H9 (cell line): ENCODE results near the gene BFSP1. TPM values are rescaled to one million over a fixed set of nuclear protein-coding genes. Genes with fewer than 3 reads are reported as not detected.

Experiments used
- DNase-seq: peaks from one replicate; pipeline ENCODE4 v3.0.0-alpha.2; 2017
- H2AFZ ChIP-seq: one replicate; pipeline ENCODE4 v1.6.1; 2013; ENCODE audit warnings: mild to moderate bottlenecking, low read length, control low read depth, moderate library complexity
- H2AK5ac ChIP-seq: 2 replicates; pipeline ENCODE4 v1.6.1; 2013; ENCODE audit warnings: low read length, control low read depth, mixed read lengths; ENCODE audit not compliant: insufficient read length
- H2BK120ac ChIP-seq: one replicate; pipeline ENCODE4 v1.6.1; 2013; ENCODE audit warnings: low read depth, mild to moderate bottlenecking, low read length, control low read depth, inconsistent platforms; ENCODE audit not compliant: poor library complexity, severe bottlenecking
- H2BK12ac ChIP-seq: 2 replicates; pipeline ENCODE4 v1.6.1; 2013; ENCODE audit warnings: low read length, control low read depth, mixed read lengths, low read depth; ENCODE audit not compliant: insufficient read length
- H2BK15ac ChIP-seq: 2 replicates; pipeline ENCODE4 v1.6.1; 2013; ENCODE audit warnings: low read depth, low read length, control low read depth
- H2BK20ac ChIP-seq: one replicate; pipeline ENCODE4 v1.6.1; 2013; ENCODE audit warnings: low read depth, mild to moderate bottlenecking, low read length, control low read depth, inconsistent platforms; ENCODE audit not compliant: poor library complexity, severe bottlenecking
- H2BK5ac ChIP-seq: 2 replicates; pipeline ENCODE4 v1.6.1; 2013; ENCODE audit warnings: low read length, control low read depth, mixed read lengths; ENCODE audit not compliant: insufficient read length
- H3K14ac ChIP-seq: 2 replicates; pipeline ENCODE4 v1.6.1; 2013; ENCODE audit warnings: low read length, control low read depth; ENCODE audit not compliant: insufficient read depth
- H3K18ac ChIP-seq: 2 replicates; pipeline ENCODE4 v1.6.1; 2013; ENCODE audit warnings: low read depth, mild to moderate bottlenecking, mixed read lengths, low read length, control low read depth; ENCODE audit not compliant: insufficient read length
- H3K23ac ChIP-seq: 2 replicates; pipeline ENCODE4 v1.6.1; 2013; ENCODE audit warnings: low read length, control low read depth, mixed read lengths, low read depth; ENCODE audit not compliant: insufficient read length
- H3K23me2 ChIP-seq: 2 replicates; pipeline ENCODE4 v1.6.1; 2013; ENCODE audit warnings: low read depth, mild to moderate bottlenecking, mixed read lengths, low read length, control low read depth; ENCODE audit not compliant: insufficient read length, poor library complexity, severe bottlenecking
- H3K27ac ChIP-seq: 2 replicates; pipeline ENCODE4 v1.5.1; 2013; ENCODE audit warnings: low read length, control low read depth, mixed read lengths, low read depth; ENCODE audit not compliant: insufficient read length
- H3K27me3 ChIP-seq: 2 replicates; pipeline ENCODE4 v1.6.1; 2013; ENCODE audit warnings: low read length, control low read depth, inconsistent platforms; ENCODE audit not compliant: insufficient read depth
- H3K4ac ChIP-seq: 2 replicates; pipeline ENCODE4 v1.6.1; 2013; ENCODE audit warnings: low read depth, mild to moderate bottlenecking, control low read depth, inconsistent platforms, low read length, moderate library complexity
- H3K4me1 ChIP-seq: 2 replicates; pipeline ENCODE4 v1.6.1; 2013; ENCODE audit warnings: low read length, control low read depth, inconsistent platforms; ENCODE audit not compliant: insufficient read depth
- H3K4me2 ChIP-seq: 2 replicates; pipeline ENCODE4 v1.6.1; 2013; ENCODE audit warnings: low read length, control low read depth, mixed read lengths; ENCODE audit not compliant: insufficient read length, insufficient read depth
- H3K56ac ChIP-seq: 2 replicates; pipeline ENCODE4 v1.6.1; 2013; ENCODE audit warnings: low read depth, mild to moderate bottlenecking, mixed read lengths, low read length, control low read depth; ENCODE audit not compliant: insufficient read length
- H3K79me1 ChIP-seq: 2 replicates; pipeline ENCODE4 v1.6.1; 2013; ENCODE audit warnings: low read depth, mild to moderate bottlenecking, moderate library complexity, low read length, control low read depth, inconsistent platforms; ENCODE audit not compliant: insufficient read depth, poor library complexity, severe bottlenecking
- H3K79me2 ChIP-seq: 2 replicates; pipeline ENCODE4 v1.6.1; 2013; ENCODE audit warnings: low read length, control low read depth, inconsistent platforms; ENCODE audit not compliant: insufficient read depth
- H3K9ac ChIP-seq: 2 replicates; pipeline ENCODE4 v1.6.1; 2013; ENCODE audit warnings: low read length, control low read depth, mixed read lengths; ENCODE audit not compliant: insufficient read length; ENCODE audit errors: extremely low read depth
- H3K9me3 ChIP-seq: one replicate; pipeline ENCODE4 v1.6.1; 2013; ENCODE audit warnings: low read depth, low read length, inconsistent platforms; ENCODE audit not compliant: control insufficient read depth
- H3T11ph ChIP-seq: one replicate; pipeline ENCODE4 v1.6.1; 2013; ENCODE audit warnings: mild to moderate bottlenecking, low read length, control low read depth, inconsistent platforms
- H4K20me1 ChIP-seq: one replicate; pipeline ENCODE4 v1.6.1; 2013; ENCODE audit not compliant: control insufficient read depth, insufficient read length, insufficient read depth
- H4K5ac ChIP-seq: 2 replicates; pipeline ENCODE4 v1.6.1; 2013; ENCODE audit warnings: low read depth, mild to moderate bottlenecking, mixed read lengths, low read length, control low read depth; ENCODE audit not compliant: insufficient read length
- H4K8ac ChIP-seq: replicated peaks from 2 replicates; pipeline ENCODE4 v1.6.1; 2013; ENCODE audit warnings: low read length, control low read depth, mixed read lengths, low read depth; ENCODE audit not compliant: insufficient read length
- H4K91ac ChIP-seq: 2 replicates; pipeline ENCODE4 v1.6.1; 2013; ENCODE audit warnings: low read depth, mild to moderate bottlenecking, moderate library complexity, mixed read lengths, low read length, control low read depth; ENCODE audit not compliant: insufficient read length
- H3K27ac Mint-ChIP-seq, 3 experiments: 2 replicates in 2 of 3; 3 replicates in 1 of 3; pipeline ENCODE4 v1.8.0; 2020 to 2021; ENCODE audit warnings: mixed read lengths in 3 of 3, mild to moderate bottlenecking in 1 of 3, moderate library complexity in 1 of 3
- H3K27me3 Mint-ChIP-seq: 2 replicates; pipeline ENCODE4 v1.8.0; 2021; ENCODE audit warnings: low read depth, mild to moderate bottlenecking, moderate library complexity, mixed read lengths
- H3K36me3 Mint-ChIP-seq, 3 experiments: 2 replicates in 2 of 3; 3 replicates in 1 of 3; pipeline ENCODE4 v1.8.0; 2020 to 2021; ENCODE audit warnings: low read depth in 3 of 3, mixed read lengths in 3 of 3; ENCODE audit not compliant: insufficient read depth in 1 of 3
- H3K4me1 Mint-ChIP-seq, 2 experiments: 2 replicates each; pipeline ENCODE4 v1.8.0; 2020; ENCODE audit warnings: mixed read lengths in 2 of 2
- H3K4me3 Mint-ChIP-seq, 2 experiments: 2 replicates in 1 of 2; 3 replicates in 1 of 2; pipeline ENCODE4 v1.8.0; 2020 to 2021; ENCODE audit warnings: mild to moderate bottlenecking in 2 of 2, mixed read lengths in 2 of 2, moderate library complexity in 1 of 2
- H3K9me3 Mint-ChIP-seq, 2 experiments: 2 replicates in 1 of 2; 3 replicates in 1 of 2; pipeline ENCODE4 v1.8.0; 2020; ENCODE audit warnings: mild to moderate bottlenecking in 2 of 2, mixed read lengths in 2 of 2, moderate library complexity in 1 of 2
- CTCF ChIP-seq: fragments of 200-600 bp; sonication (generic); conservative IDR thresholded peaks from 3 replicates; pipeline ENCODE4 v1.8.0; 2021; ENCODE audit warnings: antibody characterized with exemption, mild to moderate bottlenecking
- WGBS: extraction: QIAGEN DNeasy Blood & Tissue Kit; methylation state at CpG from one replicate; pipeline ENCODE4 v1.1.7; 2013; ENCODE audit warnings: missing lambda C conversion rate, low lambda C conversion rate, mixed read lengths; ENCODE audit not compliant: insufficient read length; ENCODE audit errors: extremely low coverage; 5-methylcytosine and 5-hydroxymethylcytosine counted together
- total RNA-seq: library from RNA; stranded (reverse); gene quantifications from 2 replicates; pipeline ENCODE4 v1.2.1, GENCODE V29; 2021

The BFSP1 gene
- total RNA-seq, 1 experiment from 2014 or later: 9.4 TPM

DNA sequence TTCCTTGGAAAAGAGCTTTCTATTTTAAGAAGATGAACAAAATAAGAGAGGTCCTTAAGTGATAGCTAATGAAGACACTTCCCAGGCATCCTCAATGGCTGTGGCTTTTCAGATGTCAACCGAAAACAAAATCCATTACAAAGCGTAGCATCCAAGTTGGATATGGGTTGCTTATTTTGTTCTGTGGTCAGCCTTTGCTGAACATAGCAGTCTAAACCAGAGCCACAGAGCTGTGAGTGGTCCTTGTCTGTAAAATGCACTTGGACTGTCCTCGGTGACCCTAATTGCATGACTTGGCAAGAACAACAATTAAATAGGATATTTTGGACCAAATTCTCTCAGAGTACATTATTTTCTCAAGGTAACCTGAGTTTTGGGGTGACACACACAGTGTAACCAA lies 10.4 kb upstream of the BFSP1 start:
- Histone ChIP-seq H3K79me2 (no peaks in the 10 kb centered on the region), H3K27ac (no peak overlapping the region), H3K4me2 (no peak overlapping the region), H3K4ac (no peak overlapping the region), H2BK15ac (no peak overlapping the region), H4K5ac (no peak overlapping the region), H3K79me1 (no peaks in the 10 kb centered on the region), H2BK20ac (no peak overlapping the region), H2AFZ (no peak overlapping the region), H3K4me1 (no peaks in the 10 kb centered on the region), H2BK12ac (no peak overlapping the region), H3T11ph (no peak overlapping the region), H3K18ac (no peak overlapping the region), H4K91ac (no peak overlapping the region), H4K20me1 (no peaks in the 10 kb centered on the region), H2AK5ac (no peak overlapping the region), H3K9me3 (no peaks in the 10 kb centered on the region), H3K9ac (no peak overlapping the region), H4K8ac (no peak overlapping the region), H3K56ac (no peak overlapping the region), H3K27me3 (no peaks in the 10 kb centered on the region), H3K14ac (no peak overlapping the region), H3K23ac (no peak overlapping the region), H2BK5ac (no peak overlapping the region), H3K23me2 (no peaks in the 10 kb centered on the region), H2BK120ac (no peak overlapping the region)
- Mint-ChIP-seq H3K27ac (no peak overlapping the region), H3K4me1 (peaks cover 9 to 14% of the 10 kb centered on the region in 2 experiments), H3K36me3 (peaks cover 0 to 2% (median 1%) of the 10 kb centered on the region in 3 experiments; a peak in 2 of 7 replicates), H3K9me3 (peaks cover 0 to 3% of the 10 kb centered on the region in 2 experiments; a peak in 3 of 5 replicates), H3K4me3 (no peak overlapping the region), H3K27me3 (no peaks in the 10 kb centered on the region)
- no peak for DNase-seq
- WGBS: no CpG with 5 or more reads among the region's 3 CpGs
- TF ChIP-seq CTCF: no peak
